Nephron (organoid): ENCODE data around the gene NRK.
A peak's percentile ranks its signal among the peaks of the same experiment; 100 is the strongest.

Experiments
- H3K27ac Mint-ChIP-seq, 3 experiments: 2 replicates each; pipeline ENCODE4 v1.8.0; 2020; ENCODE audit warnings: mixed read lengths in 3 of 3, mild to moderate bottlenecking in 2 of 3, moderate library complexity in 1 of 3
- H3K27me3 Mint-ChIP-seq: 2 replicates; pipeline ENCODE4 v1.8.0; 2021; ENCODE audit warnings: low read depth, mild to moderate bottlenecking, moderate library complexity, mixed read lengths
- H3K36me3 Mint-ChIP-seq: 2 replicates; pipeline ENCODE4 v1.8.0; 2020; ENCODE audit warnings: low read depth, mixed read lengths
- H3K4me1 Mint-ChIP-seq: 2 replicates; pipeline ENCODE4 v1.8.0; 2020; ENCODE audit warnings: mixed read lengths
- H3K4me3 Mint-ChIP-seq, 3 experiments: 2 replicates each; pipeline ENCODE4 v1.8.0; 2020; ENCODE audit warnings: mild to moderate bottlenecking in 3 of 3, mixed read lengths in 3 of 3, moderate library complexity in 2 of 3
- H3K9me3 Mint-ChIP-seq: 2 replicates; pipeline ENCODE4 v1.8.0; 2020; ENCODE audit warnings: mixed read lengths
- TF ChIP-seq, protein P1 (sequence below), 3 experiments: fragments of 200-600 bp; sonication (generic); IDR thresholded peaks; one replicate each; pipeline ENCODE4 v1.5.0; 2021; ENCODE audit warnings: antibody characterized with exemption in 3 of 3; ENCODE audit not compliant: unreplicated experiment in 3 of 3

NRK gene

DNA sequence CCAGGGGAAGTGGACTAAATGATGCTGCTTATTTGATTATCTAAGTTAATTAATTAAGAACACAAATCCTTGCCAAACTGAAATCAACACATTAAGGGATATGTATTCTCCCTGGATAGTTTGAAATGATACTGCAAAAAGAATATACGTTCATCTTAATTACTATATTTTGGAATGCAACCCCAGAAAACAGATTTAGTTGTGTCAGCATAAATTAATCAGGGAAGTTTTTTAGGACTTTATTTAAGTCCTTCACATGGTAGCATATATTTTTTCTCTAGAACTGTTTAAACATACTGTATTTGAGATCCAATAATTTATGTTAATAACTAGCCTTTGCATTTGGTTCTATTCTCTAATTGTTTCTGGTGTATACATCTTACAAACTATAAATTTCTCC lies 52.5 kb downstream of the NRK start:
- Mint-ChIP-seq H3K9me3 (no peaks in the 10 kb centered on the region), H3K27me3 (no peaks in the 10 kb centered on the region), H3K4me1 (peaks cover 30% of the 10 kb centered on the region), H3K4me3 (no peak overlapping the region), H3K36me3 (no peaks in the 10 kb centered on the region), H3K27ac (no peak overlapping the region)
- TF ChIP-seq, protein P1, sequence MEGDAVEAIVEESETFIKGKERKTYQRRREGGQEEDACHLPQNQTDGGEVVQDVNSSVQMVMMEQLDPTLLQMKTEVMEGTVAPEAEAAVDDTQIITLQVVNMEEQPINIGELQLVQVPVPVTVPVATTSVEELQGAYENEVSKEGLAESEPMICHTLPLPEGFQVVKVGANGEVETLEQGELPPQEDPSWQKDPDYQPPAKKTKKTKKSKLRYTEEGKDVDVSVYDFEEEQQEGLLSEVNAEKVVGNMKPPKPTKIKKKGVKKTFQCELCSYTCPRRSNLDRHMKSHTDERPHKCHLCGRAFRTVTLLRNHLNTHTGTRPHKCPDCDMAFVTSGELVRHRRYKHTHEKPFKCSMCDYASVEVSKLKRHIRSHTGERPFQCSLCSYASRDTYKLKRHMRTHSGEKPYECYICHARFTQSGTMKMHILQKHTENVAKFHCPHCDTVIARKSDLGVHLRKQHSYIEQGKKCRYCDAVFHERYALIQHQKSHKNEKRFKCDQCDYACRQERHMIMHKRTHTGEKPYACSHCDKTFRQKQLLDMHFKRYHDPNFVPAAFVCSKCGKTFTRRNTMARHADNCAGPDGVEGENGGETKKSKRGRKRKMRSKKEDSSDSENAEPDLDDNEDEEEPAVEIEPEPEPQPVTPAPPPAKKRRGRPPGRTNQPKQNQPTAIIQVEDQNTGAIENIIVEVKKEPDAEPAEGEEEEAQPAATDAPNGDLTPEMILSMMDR (IDR thresholded peaks at IDR 0.05; ENCODE audit: unreplicated experiment in 3 of 3) = no peak

DNA sequence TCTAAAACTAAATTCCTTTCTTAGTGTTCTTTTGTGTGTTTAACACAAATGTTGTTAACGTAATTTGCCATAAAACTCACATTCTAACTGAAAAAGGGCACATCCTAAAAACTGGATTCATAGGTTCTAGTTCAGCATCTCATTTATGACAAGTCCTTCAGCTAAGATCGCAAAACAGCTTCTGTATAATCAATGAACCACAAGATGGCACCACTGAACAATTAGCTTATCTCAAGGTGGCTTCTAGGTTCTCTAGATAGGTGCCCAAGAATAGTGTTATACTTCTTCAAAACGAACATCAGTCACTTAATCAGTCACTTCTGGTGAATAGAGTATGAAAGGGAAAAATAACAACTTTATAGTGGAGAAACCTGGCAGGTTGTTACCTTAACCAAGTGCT lies 54.3 kb downstream of the NRK start:
- H3K36me3 Mint-ChIP-seq = no peaks in the 10 kb centered on the region
- H3K4me3 Mint-ChIP-seq = no peak overlapping the region
- H3K27me3 Mint-ChIP-seq = no peaks in the 10 kb centered on the region
- TF ChIP-seq, protein P1 (IDR thresholded peaks at IDR 0.05; ENCODE audit: unreplicated experiment in 3 of 3) = peak in 1 of 3 experiments; percentile 27
- H3K9me3 Mint-ChIP-seq = no peaks in the 10 kb centered on the region
- H3K27ac Mint-ChIP-seq = no peak overlapping the region
- peaks cover 25% of the 10 kb centered on the region for H3K4me1 Mint-ChIP-seq

DNA sequence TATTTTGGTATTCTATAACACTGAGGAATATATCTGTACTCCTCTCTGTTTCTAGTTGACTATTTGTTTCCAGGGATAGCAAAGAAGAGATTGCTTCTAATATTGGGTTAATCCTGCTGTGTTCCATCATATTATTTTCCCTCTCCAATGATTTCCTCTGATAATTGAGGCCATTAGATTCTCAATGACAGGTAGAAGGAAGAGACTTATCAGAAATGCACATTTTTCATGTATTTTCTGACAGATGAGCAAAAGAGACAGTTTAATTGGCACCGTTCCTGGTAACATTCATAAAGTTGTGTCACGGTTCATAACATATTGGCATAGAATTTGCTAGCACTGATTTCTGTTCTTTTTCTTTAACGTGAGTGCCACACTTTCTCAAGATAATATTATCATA lies 58.2 kb downstream of the NRK start:
- H3K9me3 Mint-ChIP-seq = no peaks in the 10 kb centered on the region
- no peaks in the 10 kb centered on the region for H3K36me3 Mint-ChIP-seq
- no peak overlapping the region for H3K27ac Mint-ChIP-seq
- no peaks in the 10 kb centered on the region for H3K27me3 Mint-ChIP-seq
- H3K4me1 Mint-ChIP-seq = peaks cover 35% of the 10 kb centered on the region
- TF ChIP-seq, protein P1 (IDR thresholded peaks at IDR 0.05; ENCODE audit: unreplicated experiment in 3 of 3) = no peak
- no peak overlapping the region for H3K4me3 Mint-ChIP-seq

DNA sequence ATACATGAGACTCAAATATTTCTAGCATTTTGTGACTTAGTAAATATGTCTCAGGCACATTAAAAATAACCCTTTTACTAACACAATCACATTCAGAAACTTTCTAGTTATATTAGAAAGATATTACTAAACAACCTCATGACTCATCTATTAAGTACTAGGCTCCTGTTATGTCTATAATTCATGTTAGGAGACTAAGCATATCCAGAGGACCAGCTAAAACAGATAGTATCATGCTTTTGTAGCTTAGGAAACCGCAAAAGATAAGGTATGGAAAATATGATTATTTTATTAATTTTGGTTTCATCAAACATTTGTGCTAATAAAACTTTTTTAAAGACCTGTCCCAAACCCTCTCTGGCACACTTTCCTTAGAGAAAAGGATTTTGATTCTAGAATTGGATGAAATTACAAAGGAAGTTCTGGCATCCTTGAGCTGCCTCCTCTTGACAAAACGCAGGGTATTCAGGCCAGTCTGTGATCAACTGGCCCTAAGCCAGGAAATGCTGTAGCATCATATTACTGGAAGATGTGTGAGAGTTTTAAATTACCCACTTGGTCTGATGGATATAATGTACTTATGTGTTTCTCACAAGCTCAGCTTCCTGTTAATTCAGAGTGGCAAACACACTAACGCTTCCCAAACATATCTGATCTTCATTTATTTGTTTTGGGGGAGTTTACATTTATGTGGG lies 60.4 kb downstream of the NRK start:
- H3K27me3 Mint-ChIP-seq = no peaks in the 10 kb centered on the region
- H3K36me3 Mint-ChIP-seq = peaks cover 3% of the 10 kb centered on the region
- TF ChIP-seq, protein P1 (IDR thresholded peaks at IDR 0.05; ENCODE audit: unreplicated experiment in 3 of 3) = no peak

DNA sequence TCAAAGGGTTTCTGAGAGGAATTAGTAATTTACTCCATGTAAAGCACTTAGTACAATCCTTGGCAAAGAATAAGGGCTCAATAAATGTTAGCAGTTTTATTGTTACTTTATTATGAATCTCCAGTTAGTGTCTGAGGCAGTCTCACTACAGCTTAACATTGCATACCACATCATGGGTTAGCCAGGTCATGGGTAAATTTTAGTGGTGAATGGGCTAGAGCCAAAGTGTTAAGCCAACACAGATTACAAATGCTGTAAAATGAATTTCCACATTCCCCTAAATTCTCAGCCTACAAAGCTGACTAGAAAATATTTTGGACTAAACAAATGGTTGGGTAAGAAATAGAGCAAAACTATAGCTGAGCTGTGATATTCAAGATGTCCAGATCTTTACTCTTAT lies 72.4 kb downstream of the NRK start:
- Mint-ChIP-seq H3K4me3 (no peak overlapping the region), H3K27me3 (no peaks in the 10 kb centered on the region), H3K4me1 (peaks cover 12% of the 10 kb centered on the region), H3K36me3 (peaks cover 6% of the 10 kb centered on the region), H3K27ac (peak overlapping the region in 1 of 3 experiments; percentile 71), H3K9me3 (peaks cover 3% of the 10 kb centered on the region)
- TF ChIP-seq, protein P1 (IDR thresholded peaks at IDR 0.05; ENCODE audit: unreplicated experiment in 3 of 3) = no peak

More for the DNA sequence above, 60.4 kb downstream of the NRK start:
- Mint-ChIP-seq H3K9me3 (no peaks in the 10 kb centered on the region), H3K4me1 (peaks cover 35% of the 10 kb centered on the region), H3K4me3 (no peak overlapping the region), H3K27ac (peak overlapping the region; percentile 19 to 69 (median 58))

DNA sequence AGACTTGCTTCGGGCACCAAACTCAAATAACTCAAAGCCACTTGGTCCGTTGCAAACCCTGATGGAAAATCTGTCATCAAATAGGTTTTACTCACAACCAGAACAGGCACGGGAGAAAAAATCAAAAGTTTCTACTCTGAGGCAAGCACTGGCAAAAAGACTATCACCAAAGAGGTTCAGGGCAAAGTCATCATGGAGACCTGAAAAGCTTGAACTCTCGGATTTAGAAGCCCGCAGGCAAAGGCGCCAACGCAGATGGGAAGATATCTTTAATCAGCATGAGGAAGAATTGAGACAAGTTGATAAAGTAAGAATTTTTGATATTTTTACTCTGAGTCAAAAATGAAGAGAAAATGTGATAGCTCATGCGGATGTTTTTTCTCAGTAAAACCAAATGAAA lies 87.2 kb downstream of the NRK start:
- Mint-ChIP-seq H3K9me3 (no peaks in the 10 kb centered on the region), H3K27ac (no peak overlapping the region), H3K4me1 (peaks cover 5% of the 10 kb centered on the region), H3K27me3 (no peaks in the 10 kb centered on the region), H3K4me3 (no peak overlapping the region), H3K36me3 (peaks cover 4% of the 10 kb centered on the region)
- TF ChIP-seq, protein P1 (IDR thresholded peaks at IDR 0.05; ENCODE audit: unreplicated experiment in 3 of 3) = no peak
